ENCODE data around the gene TFAP2E. TPM values are rescaled to one million over a fixed set of nuclear protein-coding genes. Genes with fewer than 3 reads are reported as not detected.

Gene TFAP2E
- total RNA-seq, 1 donor from 2014 or later, result 1.1 TPM

Other genes with a start within 250 kb of the TFAP2E start
- 28.2 TPM for gene KIAA0319L, start 15.9 kb upstream of the TFAP2E start, total RNA-seq
- 10.6 TPM for gene NCDN, start 15.5 kb upstream of the TFAP2E start, total RNA-seq
- gene PSMB2, start 68.2 kb downstream of the TFAP2E start, total RNA-seq, result 54.6 TPM
- 1.4 TPM for gene C1orf216, start 145.6 kb downstream of the TFAP2E start, total RNA-seq
- gene CLSPN, start 196.7 kb downstream of the TFAP2E start, total RNA-seq, result 4.1 TPM
- 5.6 TPM for gene AGO4, start 234.7 kb downstream of the TFAP2E start, total RNA-seq

Measured in esophagus mucosa (tissue), 1 donor.